Thyroid gland (tissue), 4 donors: ENCODE measurements around the gene CTIF.

ENCODE experiments used
- CTCF ChIP-seq, 6 experiments: fragments of 200-600 bp in 3 of 6; fragments of 450-650 bp in 3 of 6; sonication (generic) in 3 of 6; IDR thresholded peaks; one replicate each; pipeline ENCODE4 v1.5.1; 2016 to 2019; ENCODE audit warnings: antibody characterized with exemption in 6 of 6, mild to moderate bottlenecking in 2 of 6, inconsistent platforms in 1 of 6, moderate library complexity in 1 of 6
- POLR2A ChIP-seq, 2 donors: fragments of 450-650 bp; IDR thresholded peaks; one replicate each; pipeline ENCODE4 v1.6.1; 2017; ENCODE audit warnings: antibody characterized with exemption in 2 of 2, mild to moderate bottlenecking in 2 of 2, moderate library complexity in 1 of 2

GRCh38 chr18:48750485-48751175 lies 211.8 kb downstream of the CTIF start:
- TF ChIP-seq CTCF (IDR thresholded peaks at IDR 0.05) (no peak), POLR2A (IDR thresholded peaks at IDR 0.05) (no peak)
